GM23248 (cell line): ENCODE measurements around the gene PDP2. TPM values are rescaled to one million over a fixed set of nuclear protein-coding genes. Genes with fewer than 3 reads are reported as not detected.

Experiments used
- DNase-seq: peaks from one replicate; pipeline ENCODE4 v3.0.0-alpha.2; 2015
- H2AFZ ChIP-seq: fragments of 200-600 bp; sonication (generic); 2 replicates; pipeline ENCODE4 v1.6.1; 2016; ENCODE audit warnings: antibody characterized with exemption
- H3F3A ChIP-seq: fragments of 200-600 bp; sonication (generic); 2 replicates; pipeline ENCODE4 v1.6.1; 2016; ENCODE audit warnings: mild to moderate bottlenecking, antibody characterized with exemption, mixed run types; ENCODE audit not compliant: insufficient read depth
- H3K27ac ChIP-seq: fragments of 200-600 bp; sonication (generic); 2 replicates; pipeline ENCODE4 v1.5.1; 2016; ENCODE audit warnings: mild to moderate bottlenecking
- H3K27me3 ChIP-seq: fragments of 200-600 bp; sonication (generic); replicated peaks from 2 replicates; pipeline ENCODE4 v1.6.1; 2016; ENCODE audit warnings: mild to moderate bottlenecking; ENCODE audit not compliant: insufficient read depth
- H3K36me3 ChIP-seq: fragments of 200-600 bp; sonication (generic); 2 replicates; pipeline ENCODE4 v1.6.1; 2016; ENCODE audit warnings: low read depth, mild to moderate bottlenecking
- H3K4me1 ChIP-seq: fragments of 200-600 bp; sonication (generic); 2 replicates; pipeline ENCODE4 v1.6.1; 2016; ENCODE audit warnings: mild to moderate bottlenecking; ENCODE audit not compliant: insufficient read depth
- H3K4me2 ChIP-seq: fragments of 200-600 bp; sonication (generic); one replicate; pipeline ENCODE4 v1.6.1; 2016; ENCODE audit warnings: mild to moderate bottlenecking; ENCODE audit not compliant: unreplicated experiment
- H3K4me3 ChIP-seq: fragments of 200-600 bp; sonication (generic); 2 replicates; pipeline ENCODE4 v1.5.1; 2016; ENCODE audit warnings: mild to moderate bottlenecking
- H3K79me2 ChIP-seq: fragments of 200-600 bp; sonication (generic); 2 replicates; pipeline ENCODE4 v1.6.1; 2016; ENCODE audit warnings: mild to moderate bottlenecking; ENCODE audit not compliant: insufficient read depth
- H3K9ac ChIP-seq: fragments of 200-600 bp; sonication (generic); 2 replicates; pipeline ENCODE4 v1.6.1; 2016; ENCODE audit warnings: mild to moderate bottlenecking
- H3K9me2 ChIP-seq: fragments of 200-600 bp; sonication (generic); 2 replicates; pipeline ENCODE4 v1.6.1; 2016; ENCODE audit warnings: mixed run types, mild to moderate bottlenecking, moderate library complexity; ENCODE audit not compliant: insufficient read depth
- H3K9me3 ChIP-seq: fragments of 200-600 bp; sonication (generic); one replicate; pipeline ENCODE4 v1.6.1; 2017; ENCODE audit warnings: low read depth
- H4K20me1 ChIP-seq: fragments of 200-600 bp; sonication (generic); 2 replicates; pipeline ENCODE4 v1.6.0; 2016; ENCODE audit not compliant: insufficient read depth
- EZH2 ChIP-seq: fragments of 200-600 bp; sonication (generic); IDR thresholded peaks from 2 replicates; pipeline ENCODE4 v1.6.1; 2018; ENCODE audit warnings: antibody characterized with exemption, mild to moderate bottlenecking; ENCODE audit not compliant: insufficient read depth, poor library complexity, severe bottlenecking
- EZH2phosphoT487 ChIP-seq: fragments of 200-600 bp; sonication (generic); IDR thresholded peaks from 2 replicates; pipeline ENCODE4 v1.6.1; 2018; ENCODE audit warnings: antibody characterized with exemption, moderate library complexity, mild to moderate bottlenecking, low read depth; ENCODE audit not compliant: insufficient read depth
- WGBS, 2 experiments: methylation state at CpG; one replicate each; pipeline ENCODE4 v1.1.6; 2015 to 2017; ENCODE audit warnings: low lambda C conversion rate in 2 of 2, low coverage in 1 of 2; ENCODE audit errors: missing lambda C conversion rate in 2 of 2; 5-methylcytosine and 5-hydroxymethylcytosine counted together
- in situ Hi-C: fragments of 300-500 bp; cut with MboI; formaldehyde crosslinking; loops from 2 replicates; pipeline ENCODE4 v1.15.0; 2020
- polyA plus RNA-seq: library from polyadenylated mRNA; unstranded; fragments of >200 nt; fragmentation: Nextera tagmentation; extraction: Ambion mirVana; gene quantifications from 2 replicates; pipeline ENCODE4 v1.2.1, GENCODE V29; 2016
- total RNA-seq: library from RNA; depleted of rRNA; stranded (reverse); fragments of >200 nt; shearing (Covaris generic); gene quantifications from 2 replicates; pipeline ENCODE4 v1.2.3, GENCODE V29; 2014

PDP2 gene
- total and polyA plus RNA-seq, 2 experiments from 2014 or later, result 3.3 to 3.9 TPM

DNA sequence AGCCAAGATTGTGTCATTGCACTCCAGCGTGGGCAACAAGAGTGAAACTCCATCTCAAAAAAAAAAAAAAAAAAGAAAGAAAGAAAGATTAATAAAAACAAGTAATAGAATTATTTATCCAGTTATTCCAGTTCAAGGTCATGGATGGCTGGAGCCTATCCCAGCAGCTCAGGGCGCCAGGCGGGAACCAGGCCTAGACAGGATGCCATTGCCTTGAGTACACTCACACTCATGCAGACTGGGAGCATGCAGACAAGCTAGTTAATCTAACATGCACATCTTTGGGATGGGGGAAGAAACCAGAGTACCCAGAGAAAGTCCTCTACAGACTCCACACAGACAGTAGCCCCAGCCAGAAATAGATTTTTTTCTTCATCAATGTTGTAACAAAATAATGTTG is 17.9 kb downstream of the PDP2 start:
- Histone ChIP-seq H3K9me3 (no peaks in the 10 kb centered on the region), H2AFZ (no peak overlapping the region), H4K20me1 (no peaks in the 10 kb centered on the region), H3K27me3 (no peaks in the 10 kb centered on the region), H3F3A (no peaks in the 10 kb centered on the region), H3K79me2 (no peaks in the 10 kb centered on the region), H3K27ac (no peak overlapping the region), H3K4me1 (peaks cover 9% of the 10 kb centered on the region), H3K9ac (no peak overlapping the region), H3K4me3 (no peak overlapping the region), H3K36me3 (no peaks in the 10 kb centered on the region), H3K9me2 (no peaks in the 10 kb centered on the region), H3K4me2 (no peak overlapping the region)
- DNase-seq, result peak; percentile 73
- WGBS, 2 experiments, result 82 to 84% methylated on average over 3 of the region's 3 CpGs
- in situ Hi-C loops, result no loop called here
- TF ChIP-seq EZH2 (no peak), EZH2phosphoT487 (no peak)

DNA sequence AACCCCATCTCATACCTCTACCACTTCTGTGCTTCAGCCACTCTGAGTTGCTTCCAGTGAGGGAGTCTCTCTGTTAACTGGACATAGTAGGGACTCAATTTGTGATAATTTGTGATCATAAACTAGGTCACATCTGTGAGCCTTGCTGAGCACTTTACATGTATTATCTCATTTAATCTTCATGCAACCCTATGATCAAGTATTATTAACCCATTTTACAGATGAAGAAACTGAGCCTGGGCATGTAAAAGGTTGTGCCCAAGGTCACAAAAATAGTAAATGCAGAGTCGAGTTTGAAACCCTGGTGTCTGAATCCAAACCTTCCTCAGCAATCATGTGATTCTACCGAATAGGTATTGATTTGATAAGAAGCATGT is 18.6 kb downstream of the PDP2 start:
- Histone ChIP-seq H3K4me1 (peaks cover 9% of the 10 kb centered on the region), H3K9me3 (no peaks in the 10 kb centered on the region), H3K9ac (no peak overlapping the region), H3K36me3 (no peaks in the 10 kb centered on the region), H3K27ac (no peak overlapping the region), H4K20me1 (no peaks in the 10 kb centered on the region), H3F3A (no peaks in the 10 kb centered on the region), H3K4me2 (no peak overlapping the region), H3K79me2 (no peaks in the 10 kb centered on the region), H3K9me2 (no peaks in the 10 kb centered on the region), H2AFZ (no peak overlapping the region), H3K27me3 (no peaks in the 10 kb centered on the region), H3K4me3 (no peak overlapping the region)
- in situ Hi-C loops, result no loop called here
- DNase-seq, result no peak
- TF ChIP-seq EZH2phosphoT487 (no peak), EZH2 (no peak)
- 63 to 73% methylated on average over 2 of the region's 2 CpGs for WGBS, 2 experiments

GRCh38 chr16:66899310-66899944 is 19.1 kb downstream of the PDP2 start:
- Histone ChIP-seq H3K9ac (no peak overlapping the region), H3K4me2 (peak overlapping the region; percentile 18)

GRCh38 chr16:66899945-66900710 is 19.8 kb downstream of the PDP2 start:
- Histone ChIP-seq H3K9me3 (no peaks in the 10 kb centered on the region), H3K4me3 (no peak overlapping the region), H4K20me1 (no peaks in the 10 kb centered on the region), H3K9me2 (no peaks in the 10 kb centered on the region), H3K79me2 (no peaks in the 10 kb centered on the region), H3K4me1 (peaks cover 9% of the 10 kb centered on the region), H3K9ac (no peak overlapping the region), H3K4me2 (peak overlapping the region; percentile 18), H2AFZ (no peak overlapping the region), H3K27ac (no peak overlapping the region), H3K36me3 (no peaks in the 10 kb centered on the region), H3K27me3 (no peaks in the 10 kb centered on the region), H3F3A (no peaks in the 10 kb centered on the region)
- no peak for TF ChIP-seq EZH2phosphoT487
- TF ChIP-seq EZH2, result no peak
- peak; percentile 58 for DNase-seq
- in situ Hi-C loops, result no loop called here
- 41 to 50% methylated on average over 9 of the region's 9 CpGs for WGBS, 2 experiments

More at GRCh38 chr16:66899310-66899944, 19.1 kb downstream of the PDP2 start:
- H3K4me1 ChIP-seq, result peaks cover 9% of the 10 kb centered on the region
- H4K20me1 ChIP-seq, result no peaks in the 10 kb centered on the region
- in situ Hi-C loops, result no loop called here
- WGBS, 2 experiments, result 92 to 95% methylated on average over 6 of the region's 6 CpGs
- H3K27me3 ChIP-seq, result no peaks in the 10 kb centered on the region
- no peak for TF ChIP-seq EZH2phosphoT487
- no peaks in the 10 kb centered on the region for H3K9me2 ChIP-seq
- DNase-seq, result peak; percentile 56
- no peaks in the 10 kb centered on the region for H3F3A ChIP-seq
- H3K36me3 ChIP-seq, result no peaks in the 10 kb centered on the region
- H3K79me2 ChIP-seq, result no peaks in the 10 kb centered on the region
- no peak overlapping the region for H2AFZ ChIP-seq
- no peak overlapping the region for H3K4me3 ChIP-seq
- no peaks in the 10 kb centered on the region for H3K9me3 ChIP-seq
- H3K27ac ChIP-seq, result no peak overlapping the region
